C4-2B (cell line): Measurements from ENCODE around the gene TMEM150A.

Experiments used
- ZFX ChIP-seq: fragments of 450-650 bp; IDR thresholded peaks from 2 replicates; pipeline ENCODE4 v1.6.1; 2017
- TF ChIP-seq, protein P1 (sequence below): fragments of 450-650 bp; conservative IDR thresholded peaks from 2 replicates; pipeline ENCODE4 v1.5.1; 2017; ENCODE audit warnings: mild to moderate bottlenecking

DNA sequence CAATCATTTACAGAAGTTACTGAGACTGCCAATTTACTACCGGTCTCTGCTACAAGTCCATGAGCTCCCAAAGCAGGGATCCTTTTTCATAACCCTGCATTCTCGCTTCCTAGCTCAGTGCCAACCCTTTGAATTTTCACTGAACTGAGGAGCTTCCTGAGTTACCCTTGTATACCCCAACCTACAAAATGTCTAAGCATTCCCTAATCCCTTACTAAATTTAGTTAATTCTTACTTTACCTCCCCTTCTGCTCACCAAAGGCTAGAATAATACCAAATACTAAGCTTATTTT, 53.9 kb downstream of the TMEM150A start:
- TF ChIP-seq, protein P1, sequence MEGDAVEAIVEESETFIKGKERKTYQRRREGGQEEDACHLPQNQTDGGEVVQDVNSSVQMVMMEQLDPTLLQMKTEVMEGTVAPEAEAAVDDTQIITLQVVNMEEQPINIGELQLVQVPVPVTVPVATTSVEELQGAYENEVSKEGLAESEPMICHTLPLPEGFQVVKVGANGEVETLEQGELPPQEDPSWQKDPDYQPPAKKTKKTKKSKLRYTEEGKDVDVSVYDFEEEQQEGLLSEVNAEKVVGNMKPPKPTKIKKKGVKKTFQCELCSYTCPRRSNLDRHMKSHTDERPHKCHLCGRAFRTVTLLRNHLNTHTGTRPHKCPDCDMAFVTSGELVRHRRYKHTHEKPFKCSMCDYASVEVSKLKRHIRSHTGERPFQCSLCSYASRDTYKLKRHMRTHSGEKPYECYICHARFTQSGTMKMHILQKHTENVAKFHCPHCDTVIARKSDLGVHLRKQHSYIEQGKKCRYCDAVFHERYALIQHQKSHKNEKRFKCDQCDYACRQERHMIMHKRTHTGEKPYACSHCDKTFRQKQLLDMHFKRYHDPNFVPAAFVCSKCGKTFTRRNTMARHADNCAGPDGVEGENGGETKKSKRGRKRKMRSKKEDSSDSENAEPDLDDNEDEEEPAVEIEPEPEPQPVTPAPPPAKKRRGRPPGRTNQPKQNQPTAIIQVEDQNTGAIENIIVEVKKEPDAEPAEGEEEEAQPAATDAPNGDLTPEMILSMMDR: no peak
- no peak for TF ChIP-seq ZFX
